ENCODE measurements around the gene ERF. TPM values are rescaled to one million over a fixed set of nuclear protein-coding genes. Genes with fewer than 3 reads are reported as not detected.
A peak's percentile ranks its signal among the peaks of the same experiment; 100 is the strongest.

Gene ERF
- 10 to 100 TPM; 65.5 to 66.4 TPM for total RNA-seq

GRCh38 chr19:42254850-42255765, at the start of gene ERF:
Gene ERF (minus strand): TSS chr19:42255128. CDS start chr19:42254999, 129 bp downstream.
- Mint-ChIP-seq H3K4me1 (peaks cover 25% of the 10 kb centered on the region), H3K36me3 (ENCODE audit: low read depth) (peaks cover 12% of the 10 kb centered on the region), H3K27me3 (peaks cover 3% of the 10 kb centered on the region), H3K9me3 (ENCODE audit: low read depth) (no peaks in the 10 kb centered on the region), H3K4me3 (peak within 1 kb of the TSS; percentile 70), H3K27ac (peak within 1 kb of the TSS; percentile 63)
- ChIA-PET CTCF (interaction anchor here (0.9 to 1.4 kb wide), 2 partner anchors 24 to 74 kb away, joined by 3 to 5 read pairs; no protein-coding TSS in a partner anchor), POLR2A (interaction anchor here (0.6 kb wide), 1 partner anchor 18 kb away, joined by 3 read pairs; no protein-coding TSS in a partner anchor)
- peak; percentile 97 for DNase-seq
- ATAC-seq = peak; percentile 73
- intact Hi-C loops (cut with DNase I, micrococcal nuclease) = loop anchor here (1.0 kb wide), 5 partner anchors 11 to 122 kb away; partner anchors contain the start of gene DEDD2 (in 1 of the 2)

- ChIA-PET POLR2A (no interaction called here), CTCF (interaction anchor here (0.6 to 0.7 kb wide), 2 partner anchors 27 to 416 kb away, joined by 3 to 4 read pairs; no protein-coding TSS in a partner anchor)
- H3K27ac Mint-ChIP-seq = peak overlapping the region; percentile 15
- no peaks in the 10 kb centered on the region for H3K36me3 Mint-ChIP-seq (ENCODE audit: low read depth)
- ATAC-seq (no peak), DNase-seq (no peak)
- H3K27me3 Mint-ChIP-seq = no peaks in the 10 kb centered on the region
- intact Hi-C loops (cut with DNase I, micrococcal nuclease) = loop anchor here in 1 of 2 experiments (2.0 kb wide), 1 partner anchor 61 kb away; the partner anchor contains the start of gene GSK3A
- no peak overlapping the region for H3K4me3 Mint-ChIP-seq
- H3K4me1 Mint-ChIP-seq = peaks cover 19% of the 10 kb centered on the region
- H3K9me3 Mint-ChIP-seq (ENCODE audit: low read depth) = no peaks in the 10 kb centered on the region
These were observed 48.9 kb upstream of the ERF start for GRCh38 chr19:42303876-42304275.

- no peak for DNase-seq
- Mint-ChIP-seq H3K27me3 (no peaks in the 10 kb centered on the region), H3K9me3 (ENCODE audit: low read depth) (no peaks in the 10 kb centered on the region), H3K27ac (peak overlapping the region; percentile 85), H3K4me1 (peaks cover 19% of the 10 kb centered on the region), H3K36me3 (ENCODE audit: low read depth) (no peaks in the 10 kb centered on the region), H3K4me3 (peak overlapping the region; percentile 83)
- intact Hi-C loops (cut with DNase I, micrococcal nuclease) = loop anchor here in 1 of 2 experiments (2.0 kb wide), 1 partner anchor 60 kb away; the partner anchor contains the start of gene GSK3A
- CTCF ChIA-PET = interaction anchor here (0.5 to 1.0 kb wide), 4 partner anchors 10 to 230 kb away, joined by 3 read pairs; no protein-coding TSS in a partner anchor
- POLR2A ChIA-PET = interaction anchor here (1.0 kb wide), 1 partner anchor 60 kb away, joined by 4 read pairs; the partner anchor contains the start of gene GSK3A
- no peak for ATAC-seq
These were observed 48.2 kb upstream of the ERF start for GRCh38 chr19:42303101-42303464.

- Mint-ChIP-seq H3K27me3 (no peaks in the 10 kb centered on the region), H3K4me1 (peaks cover 19% of the 10 kb centered on the region), H3K27ac (peak within 1 kb of the TSS; percentile 85), H3K4me3 (peak within 1 kb of the TSS; percentile 83), H3K9me3 (ENCODE audit: low read depth) (no peaks in the 10 kb centered on the region), H3K36me3 (ENCODE audit: low read depth) (peaks cover 2% of the 10 kb centered on the region)
- DNase-seq (peak; percentile 50), ATAC-seq (peak; percentile 25)
- intact Hi-C loops (cut with DNase I, micrococcal nuclease) = loop anchor here (1.0 to 2.0 kb wide), 11 partner anchors 12 to 226 kb away; partner anchors contain the start of genes GSK3A (in 2 of the 2), DEDD2 (in 1 of the 2), MEGF8 (in 1 of the 2) and POU2F2 (in 1 of the 2)
- ChIA-PET POLR2A (interaction anchor here (0.9 to 1.0 kb wide), 3 partner anchors 19 to 59 kb away, joined by 3 to 4 read pairs (median 4); partner anchors contain the start of gene GSK3A), CTCF (interaction anchor here (0.6 to 1.3 kb wide), 6 partner anchors 22 to 766 kb away, joined by 3 to 6 read pairs (median 4); partner anchors contain the start of gene GSK3A)
These were observed 46.8 kb upstream of the ERF start, which contains the start of gene PRR19 for GRCh38 chr19:42301646-42302203. Gene PRR19 (plus strand): TSS chr19:42302132. CDS start chr19:42309585, 7,453 bp downstream.

- DNase-seq (no peak), ATAC-seq (no peak)
- Mint-ChIP-seq H3K27ac (no peak overlapping the region), H3K36me3 (ENCODE audit: low read depth) (peaks cover 9% of the 10 kb centered on the region), H3K4me3 (no peak overlapping the region), H3K9me3 (ENCODE audit: low read depth) (no peaks in the 10 kb centered on the region), H3K27me3 (no peaks in the 10 kb centered on the region), H3K4me1 (peaks cover 7% of the 10 kb centered on the region)
- POLR2A ChIA-PET = no interaction called here
- CTCF ChIA-PET = interaction anchor here (0.9 to 2.1 kb wide), 8 partner anchors 9 to 188 kb away, joined by 3 to 11 read pairs (median 4); partner anchors contain the start of gene POU2F2
- intact Hi-C loops (cut with DNase I, micrococcal nuclease) = loop anchor here in 1 of 2 experiments (2.0 kb wide), 1 partner anchor 188 kb away; no protein-coding TSS in a partner anchor
These were observed 42.1 kb upstream of the ERF start for GRCh38 chr19:42297039-42297438.

- intact Hi-C loops (cut with DNase I, micrococcal nuclease) = loop anchor here (1.0 to 2.0 kb wide), 2 partner anchors 163 to 187 kb away; no protein-coding TSS in a partner anchor
- POLR2A ChIA-PET = interaction anchor here (0.5 kb wide), 1 partner anchor 222 kb away, joined by 4 read pairs; no protein-coding TSS in a partner anchor
- Mint-ChIP-seq H3K36me3 (ENCODE audit: low read depth) (peaks cover 14% of the 10 kb centered on the region), H3K4me3 (no peak overlapping the region), H3K27ac (no peak overlapping the region), H3K9me3 (ENCODE audit: low read depth) (no peaks in the 10 kb centered on the region), H3K27me3 (no peaks in the 10 kb centered on the region), H3K4me1 (no peaks in the 10 kb centered on the region)
- CTCF ChIA-PET = interaction anchor here (0.6 to 2.1 kb wide), 11 partner anchors 8 to 187 kb away, joined by 3 to 11 read pairs (median 4); partner anchors contain the start of gene ZNF526
- DNase-seq (peak; percentile 92), ATAC-seq (peak; percentile 87)
These were observed 41.0 kb upstream of the ERF start for GRCh38 chr19:42295831-42296525.

GRCh38 chr19:42295342-42295741, 40.4 kb upstream of the ERF start:
- Mint-ChIP-seq H3K4me1 (no peaks in the 10 kb centered on the region), H3K27ac (no peak overlapping the region), H3K4me3 (no peak overlapping the region), H3K27me3 (no peaks in the 10 kb centered on the region), H3K9me3 (ENCODE audit: low read depth) (no peaks in the 10 kb centered on the region), H3K36me3 (ENCODE audit: low read depth) (peaks cover 14% of the 10 kb centered on the region)
- intact Hi-C loops (cut with DNase I, micrococcal nuclease) = no loop called here
- ATAC-seq (no peak), DNase-seq (peak; percentile 13)
- ChIA-PET CTCF (interaction anchor here (0.9 to 2.1 kb wide), 2 partner anchors 75 to 187 kb away, joined by 4 to 11 read pairs; partner anchors contain the start of gene ZNF526), POLR2A (no interaction called here)

- H3K9me3 Mint-ChIP-seq (ENCODE audit: low read depth) = no peaks in the 10 kb centered on the region
- H3K4me3 Mint-ChIP-seq = no peak overlapping the region
- peaks cover 18% of the 10 kb centered on the region for H3K36me3 Mint-ChIP-seq (ENCODE audit: low read depth)
- POLR2A ChIA-PET = interaction anchor here (0.6 kb wide), 1 partner anchor 88 kb away, joined by 3 read pairs; no protein-coding TSS in a partner anchor
- H3K27me3 Mint-ChIP-seq = no peaks in the 10 kb centered on the region
- H3K4me1 Mint-ChIP-seq = no peaks in the 10 kb centered on the region
- DNase-seq (no peak), ATAC-seq (no peak)
- no peak overlapping the region for H3K27ac Mint-ChIP-seq
- intact Hi-C loops (cut with DNase I, micrococcal nuclease) = no loop called here
- CTCF ChIA-PET = interaction anchor here (0.9 kb wide), 1 partner anchor 74 kb away, joined by 4 read pairs; the partner anchor contains the start of gene ZNF526
These were observed 39.7 kb upstream of the ERF start for GRCh38 chr19:42294471-42295137.

- Mint-ChIP-seq H3K4me3 (no peak overlapping the region), H3K27ac (no peak overlapping the region), H3K4me1 (no peaks in the 10 kb centered on the region), H3K9me3 (ENCODE audit: low read depth) (no peaks in the 10 kb centered on the region), H3K36me3 (ENCODE audit: low read depth) (peaks cover 18% of the 10 kb centered on the region), H3K27me3 (no peaks in the 10 kb centered on the region)
- DNase-seq = no peak
- ChIA-PET CTCF (interaction anchor here (0.6 to 1.0 kb wide), 3 partner anchors 9 to 170 kb away, joined by 3 read pairs; partner anchors contain the start of gene PAFAH1B3), POLR2A (interaction anchor here (1.3 kb wide), 1 partner anchor 57 kb away, joined by 3 read pairs; no protein-coding TSS in a partner anchor)
- intact Hi-C loops (cut with DNase I, micrococcal nuclease) = no loop called here
- ATAC-seq = no peak
These were observed 39.0 kb upstream of the ERF start for GRCh38 chr19:42293948-42294347.

DNA sequence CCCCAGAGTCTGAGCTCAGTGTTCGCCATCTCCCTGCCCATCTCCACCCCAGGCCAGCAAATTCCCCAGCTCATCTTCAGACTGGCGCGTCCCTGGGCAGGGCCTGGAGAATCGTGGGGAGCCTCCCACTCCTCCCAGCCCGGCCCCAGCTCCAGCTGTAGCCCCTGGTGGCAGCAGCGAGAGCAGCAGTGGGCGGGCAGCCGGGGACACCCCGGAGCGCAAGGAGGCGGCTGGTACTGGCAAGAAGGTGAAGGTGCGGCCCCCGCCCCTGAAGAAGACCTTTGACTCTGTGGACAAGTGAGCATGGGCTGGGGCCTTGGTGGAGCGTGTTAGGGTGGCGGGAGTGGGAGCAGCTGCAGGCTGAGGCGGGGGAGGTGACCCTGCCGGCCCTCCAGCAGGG, 38.6 kb upstream of the ERF start:
- CTCF ChIA-PET = interaction anchor here (0.6 to 1.0 kb wide), 3 partner anchors 9 to 169 kb away, joined by 3 read pairs; partner anchors contain the start of gene PAFAH1B3
- Mint-ChIP-seq H3K27me3 (no peaks in the 10 kb centered on the region), H3K4me3 (no peak overlapping the region), H3K4me1 (no peaks in the 10 kb centered on the region), H3K36me3 (ENCODE audit: low read depth) (peaks cover 18% of the 10 kb centered on the region), H3K27ac (no peak overlapping the region), H3K9me3 (ENCODE audit: low read depth) (no peaks in the 10 kb centered on the region)
- intact Hi-C loops (cut with DNase I, micrococcal nuclease) = no loop called here
- ATAC-seq (no peak), DNase-seq (peak; percentile 29)
- POLR2A ChIA-PET = interaction anchor here (1.3 kb wide), 1 partner anchor 56 kb away, joined by 3 read pairs; no protein-coding TSS in a partner anchor
